NCI-H128 (cell line): Measurements from ENCODE around the gene PAK1IP1.
"Not testable (repeated sequence)": the region's sequence is repeated elsewhere in the genome, so short reads cannot be mapped to it uniquely, and the experiment has no call there.

ENCODE experiments used
- DNase-seq: peaks from one replicate; lab custom pipeline; 2025; ENCODE audit not compliant: unreplicated experiment; lab: John Stamatoyannopoulos, UW

PAK1IP1 gene

DNA sequence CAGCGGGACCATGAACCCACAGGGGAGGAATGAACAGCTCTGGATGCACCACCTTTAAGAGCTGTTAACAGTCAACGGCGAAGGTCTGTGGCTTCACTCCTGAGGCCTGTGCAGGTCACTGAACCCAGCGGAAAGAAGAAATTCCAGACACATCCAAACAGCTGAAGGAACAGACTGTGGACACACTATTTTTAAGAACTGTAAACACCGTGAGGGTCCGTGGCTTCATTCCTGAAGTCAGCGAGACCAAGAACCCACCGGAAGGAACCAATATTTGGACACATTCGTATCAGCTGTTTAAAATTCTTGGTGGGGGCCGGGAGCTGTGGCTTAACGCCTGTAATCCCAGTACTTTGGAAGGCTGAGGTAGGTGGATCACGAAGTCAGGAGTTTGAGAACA lies 47.5 kb downstream of the PAK1IP1 start:
- DNase-seq: no peak

DNA sequence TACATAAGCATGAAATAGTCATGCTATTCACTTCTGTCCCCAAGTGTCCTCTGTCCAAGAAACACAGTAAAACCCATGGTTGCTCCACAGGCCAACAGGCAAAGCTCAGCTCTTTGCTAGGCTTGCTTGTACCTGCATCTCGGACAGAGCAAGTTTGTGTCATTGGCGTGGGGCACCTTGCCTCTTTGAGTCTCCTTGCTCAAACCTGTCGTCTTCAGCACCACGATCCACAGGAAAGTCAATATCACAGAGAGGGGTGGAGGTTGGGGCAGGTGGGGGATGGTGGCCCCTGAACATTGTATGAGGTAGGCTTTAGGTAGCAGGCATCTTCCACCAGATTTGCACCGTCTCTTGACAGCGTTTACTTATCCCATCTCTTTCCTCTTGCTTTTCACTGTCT lies 48.7 kb downstream of the PAK1IP1 start:
- DNase-seq: no peak

DNA sequence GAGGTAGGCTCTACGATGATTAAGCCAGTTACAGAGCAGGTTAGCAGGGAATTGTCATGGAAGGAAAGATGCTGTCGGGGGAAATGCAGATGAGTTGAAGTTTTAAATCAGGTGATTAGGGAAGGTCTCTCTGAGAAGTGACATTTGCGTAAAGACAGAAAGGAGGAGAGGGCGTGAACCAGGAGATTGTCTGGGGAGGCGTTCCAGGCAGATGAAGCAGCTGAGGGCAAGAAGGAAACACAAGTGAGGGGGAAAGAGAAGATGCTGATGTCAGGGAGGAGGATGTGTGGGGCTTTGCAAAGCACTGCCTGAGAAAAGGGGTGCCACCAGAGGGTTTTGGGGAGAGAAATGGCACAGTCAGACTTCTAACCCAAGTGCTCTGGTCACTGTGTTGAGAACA lies 50.3 kb downstream of the PAK1IP1 start:
- no peak for DNase-seq

DNA sequence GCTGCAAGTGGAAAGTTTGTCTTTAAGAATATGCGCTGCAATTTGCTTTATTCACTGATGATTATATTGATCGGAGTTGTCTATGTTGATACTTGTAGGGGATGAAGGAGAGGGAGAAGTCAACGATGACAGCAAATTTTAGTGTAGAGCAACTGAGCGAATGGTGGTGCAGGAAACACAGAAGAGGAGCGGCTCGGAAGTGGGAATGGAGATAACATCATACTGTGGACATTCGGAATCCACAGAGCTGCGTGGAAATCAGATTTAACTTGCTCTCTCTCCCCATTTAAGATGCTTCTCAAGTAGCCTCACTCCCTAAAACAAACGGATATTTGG lies 52.1 kb downstream of the PAK1IP1 start:
- DNase-seq: no peak

DNA sequence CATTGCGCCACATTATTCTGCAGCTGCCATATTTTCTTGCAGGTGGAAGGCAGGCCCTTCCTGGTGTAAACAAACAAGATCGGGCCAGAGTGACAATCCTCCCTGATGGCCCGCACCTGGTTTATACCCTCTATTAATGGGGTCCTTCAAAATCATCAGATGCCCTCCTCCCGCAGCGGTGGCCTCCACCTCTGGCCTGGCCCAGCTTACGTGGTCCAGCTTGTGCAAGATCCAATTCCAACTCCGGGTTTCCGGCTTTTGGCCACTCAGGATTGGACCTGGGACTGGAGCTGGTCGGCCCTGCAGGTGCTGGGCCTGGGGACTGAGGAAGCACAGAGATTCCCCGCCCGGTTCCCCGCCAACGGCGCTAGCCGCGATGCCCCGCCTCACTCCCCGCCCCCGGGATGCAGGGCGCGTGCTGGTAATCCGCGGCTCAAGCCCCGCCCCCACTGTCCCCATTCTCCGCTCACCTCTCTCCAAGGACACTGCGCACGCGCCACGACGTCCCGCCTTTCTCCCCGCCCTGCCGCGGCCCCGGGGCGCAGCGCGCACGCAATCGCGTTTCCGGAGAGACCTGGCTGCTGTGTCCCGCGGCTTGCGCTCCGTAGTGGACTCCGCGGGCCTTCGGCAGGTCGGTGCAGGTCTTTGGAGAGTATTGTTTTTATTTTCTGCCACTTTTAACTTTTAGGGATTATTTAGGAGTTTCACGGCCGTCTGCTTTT lies 52.6 kb downstream of the PAK1IP1 start, which contains the start of gene TMEM14B:
Gene TMEM14B (plus strand): TSS at position 555 of the 722 bp plus-strand sequence. CDS start 1,441 bp downstream, outside the sequence.
- DNase-seq: peak; percentile 99

DNA sequence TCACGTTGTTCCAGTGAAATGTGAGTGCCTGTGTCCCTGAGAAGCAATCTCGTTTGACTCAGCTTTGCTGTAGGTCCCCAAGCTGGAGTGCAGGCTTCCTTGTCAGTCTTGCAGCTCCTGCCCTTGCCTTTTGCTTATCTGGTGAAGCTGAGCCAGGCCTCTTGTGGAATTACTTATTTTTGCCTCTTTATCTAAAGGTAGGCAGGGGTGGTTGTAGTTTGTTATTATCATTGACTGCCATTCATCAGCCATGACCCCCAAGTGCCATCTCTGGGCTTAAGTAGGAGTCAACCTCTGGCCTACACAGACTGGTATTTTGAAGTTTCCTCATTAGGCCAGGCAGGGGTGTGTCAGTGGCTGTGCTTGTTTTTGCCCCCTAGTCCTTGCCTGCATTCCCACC lies 55.0 kb downstream of the PAK1IP1 start:
- no peak for DNase-seq

DNA sequence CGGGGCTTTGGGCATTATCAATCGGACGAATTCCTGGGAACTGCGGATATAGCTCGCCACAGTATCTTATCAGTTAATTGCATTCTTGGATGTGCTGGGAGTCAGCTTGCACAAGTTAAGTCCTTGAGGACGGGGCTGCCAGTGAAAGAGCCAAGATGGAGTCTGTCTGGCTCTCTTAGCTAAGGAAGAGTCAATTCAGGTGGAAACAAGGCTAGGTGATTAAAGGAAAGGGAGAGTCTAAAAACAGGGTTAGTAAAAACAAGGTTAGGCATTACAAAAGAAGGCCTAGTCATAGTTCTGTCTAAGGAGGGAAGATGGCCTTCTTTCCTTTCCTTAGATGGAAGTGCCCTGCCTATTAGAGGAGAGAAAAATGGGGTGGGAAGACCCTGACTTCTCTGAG lies 55.8 kb downstream of the PAK1IP1 start:
- DNase-seq: not testable (repeated sequence)

DNA sequence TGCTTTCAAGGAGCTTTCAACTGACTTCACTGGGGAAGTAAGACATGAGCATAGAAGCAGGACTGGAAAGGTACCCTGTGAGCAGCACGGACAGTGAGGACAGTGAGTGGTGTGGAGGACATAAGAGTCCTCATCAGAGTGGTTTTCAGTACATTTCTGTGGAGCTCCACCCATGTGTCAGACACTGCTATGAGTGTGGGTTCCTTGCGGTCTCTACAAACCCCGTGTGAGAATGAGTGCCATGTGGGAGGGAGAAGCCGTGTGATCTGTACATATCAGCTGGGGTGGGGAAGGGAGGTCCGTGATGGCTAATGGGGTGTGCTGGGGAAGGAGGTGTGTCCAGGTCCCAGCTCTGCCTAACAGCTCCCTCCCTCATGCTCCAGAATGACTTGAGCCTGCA lies 57.0 kb downstream of the PAK1IP1 start:
- DNase-seq: not testable (repeated sequence)

DNA sequence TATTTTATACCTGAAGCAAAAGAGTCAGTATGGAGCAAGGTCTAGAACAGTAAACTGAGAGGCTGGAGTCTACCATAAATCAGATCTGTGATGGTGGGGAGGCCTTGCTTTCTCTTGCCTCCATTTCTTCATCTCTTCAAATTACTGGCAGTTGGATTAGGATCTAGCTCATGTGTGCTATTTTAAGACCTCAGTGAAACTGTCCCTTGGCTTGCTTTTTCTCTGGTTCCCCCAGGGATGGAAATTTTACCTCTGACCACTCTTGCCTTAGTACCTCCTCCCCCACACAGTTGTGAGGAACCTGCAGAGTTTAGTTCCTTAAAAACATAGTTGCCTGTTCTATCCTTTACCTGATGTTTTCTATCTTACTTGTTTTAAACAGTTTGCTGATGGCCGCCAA lies 61.3 kb downstream of the PAK1IP1 start:
- DNase-seq: no peak
